ENCODE results near the gene CDK2AP2. TPM values are rescaled to one million over a fixed set of nuclear protein-coding genes. Genes with fewer than 3 reads are reported as not detected.
A peak's percentile ranks its signal among the peaks of the same experiment; 100 is the strongest.
"Not testable (repeated sequence)": the region's sequence is repeated elsewhere in the genome, so short reads cannot be mapped to it uniquely, and the experiment has no call there.

CDK2AP2 gene
- total RNA-seq, 3 donors from 2014 or later: 32.1 to 35.4 (median 32.8) TPM

DNA sequence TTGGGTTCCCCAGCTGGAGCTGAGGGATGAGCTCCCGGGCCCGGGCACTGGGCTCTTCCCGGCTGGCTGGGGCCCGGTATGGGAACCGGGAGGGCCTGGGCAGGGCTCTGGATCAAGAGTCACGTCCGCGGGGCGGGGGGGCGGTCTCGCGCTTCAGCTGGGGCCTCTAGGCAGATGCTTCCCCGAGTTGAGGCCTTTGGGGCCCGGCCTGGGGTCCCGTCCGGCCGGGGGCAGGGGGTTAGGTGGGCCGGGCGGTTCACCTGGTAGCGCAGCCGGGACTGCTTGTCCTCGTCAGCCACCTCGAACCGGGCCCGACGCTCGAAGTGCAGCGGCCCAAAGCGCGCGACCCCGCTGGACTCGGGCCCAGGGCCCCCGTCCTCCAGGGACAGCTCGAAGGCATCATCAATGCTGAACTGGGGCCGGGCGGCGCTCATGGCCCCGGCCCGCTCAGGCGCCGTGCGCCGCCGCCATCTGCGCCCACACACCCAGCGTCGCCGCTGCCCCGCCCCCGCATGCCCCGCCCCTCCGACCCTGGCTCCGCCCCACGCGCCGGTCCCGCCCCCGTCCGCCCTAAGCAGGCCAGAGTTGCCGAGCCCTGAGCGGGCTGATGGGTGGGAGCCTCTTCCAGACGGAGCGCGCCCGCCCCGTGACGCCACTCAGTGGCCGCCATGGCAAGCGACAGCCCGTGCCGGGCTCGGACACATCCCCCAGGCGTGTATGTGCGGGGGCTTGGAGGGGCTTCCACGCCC lies 39.0 kb downstream of the CDK2AP2 start, which contains the start of gene TMEM134:
TSS of gene TMEM134 (minus strand) at position 493 of the 749 bp plus-strand sequence. CDS start at position 434, 59 bp downstream.
- Histone ChIP-seq H3K27me3 (no peaks in the 10 kb centered on the region), H3K4me1 (peaks cover 5 to 8% of the 10 kb centered on the region in 2 donors), H3K36me3 (no peaks in the 10 kb centered on the region), H3K4me3 (peak within 1 kb of the TSS; percentile 76 to 85 (median 80)), H3K27ac (peak within 1 kb of the TSS; percentile 88 to 93), H3K9me3 (no peaks in the 10 kb centered on the region)
- peak; percentile 90 to 94 for DNase-seq (ENCODE audit: low spot score in 2 of 2)
- TF ChIP-seq POLR2A (IDR thresholded peaks at IDR 0.05): peak; percentile 60
- TF ChIP-seq POLR2AphosphoS5 (IDR thresholded peaks at IDR 0.05): peak; percentile 73 to 84 (median 81)
- TF ChIP-seq, protein P1, sequence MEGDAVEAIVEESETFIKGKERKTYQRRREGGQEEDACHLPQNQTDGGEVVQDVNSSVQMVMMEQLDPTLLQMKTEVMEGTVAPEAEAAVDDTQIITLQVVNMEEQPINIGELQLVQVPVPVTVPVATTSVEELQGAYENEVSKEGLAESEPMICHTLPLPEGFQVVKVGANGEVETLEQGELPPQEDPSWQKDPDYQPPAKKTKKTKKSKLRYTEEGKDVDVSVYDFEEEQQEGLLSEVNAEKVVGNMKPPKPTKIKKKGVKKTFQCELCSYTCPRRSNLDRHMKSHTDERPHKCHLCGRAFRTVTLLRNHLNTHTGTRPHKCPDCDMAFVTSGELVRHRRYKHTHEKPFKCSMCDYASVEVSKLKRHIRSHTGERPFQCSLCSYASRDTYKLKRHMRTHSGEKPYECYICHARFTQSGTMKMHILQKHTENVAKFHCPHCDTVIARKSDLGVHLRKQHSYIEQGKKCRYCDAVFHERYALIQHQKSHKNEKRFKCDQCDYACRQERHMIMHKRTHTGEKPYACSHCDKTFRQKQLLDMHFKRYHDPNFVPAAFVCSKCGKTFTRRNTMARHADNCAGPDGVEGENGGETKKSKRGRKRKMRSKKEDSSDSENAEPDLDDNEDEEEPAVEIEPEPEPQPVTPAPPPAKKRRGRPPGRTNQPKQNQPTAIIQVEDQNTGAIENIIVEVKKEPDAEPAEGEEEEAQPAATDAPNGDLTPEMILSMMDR (IDR thresholded peaks at IDR 0.05): peak in 2 of 3 donors; percentile 25 to 47
- intact Hi-C loops (cut with DNase I; ENCODE audit: low total_unique reads): no loop called here

DNA sequence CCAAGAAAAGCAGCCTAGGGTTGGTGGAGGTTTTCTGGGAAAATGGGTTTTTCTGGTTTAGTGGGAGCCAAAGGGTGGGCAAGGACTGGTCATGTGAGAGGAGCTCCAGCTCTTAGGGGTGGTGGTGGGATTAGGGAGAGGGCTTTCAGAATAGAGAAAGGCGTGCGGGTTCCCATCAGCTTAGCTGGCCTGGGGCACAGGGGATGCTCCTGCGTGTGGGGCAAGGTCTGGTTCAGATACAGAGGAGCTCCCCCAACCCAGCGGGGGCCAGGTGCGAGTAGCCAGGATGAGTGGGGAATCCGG lies 39.6 kb downstream of the CDK2AP2 start:
- intact Hi-C loops (cut with DNase I; ENCODE audit: low total_unique reads): no loop called here
- DNase-seq (ENCODE audit: low spot score in 2 of 2): no peak
- Histone ChIP-seq H3K4me3 (peak overlapping the region; percentile 76 to 85 (median 80)), H3K4me1 (peaks cover 5 to 8% of the 10 kb centered on the region in 2 donors), H3K36me3 (no peaks in the 10 kb centered on the region), H3K27me3 (no peaks in the 10 kb centered on the region), H3K9me3 (no peaks in the 10 kb centered on the region), H3K27ac (peak overlapping the region; percentile 88 to 93)
- no peak for TF ChIP-seq POLR2AphosphoS5 (IDR thresholded peaks at IDR 0.05)
- no peak for TF ChIP-seq POLR2A (IDR thresholded peaks at IDR 0.05)
- TF ChIP-seq, protein P1 (IDR thresholded peaks at IDR 0.05): no peak

DNA sequence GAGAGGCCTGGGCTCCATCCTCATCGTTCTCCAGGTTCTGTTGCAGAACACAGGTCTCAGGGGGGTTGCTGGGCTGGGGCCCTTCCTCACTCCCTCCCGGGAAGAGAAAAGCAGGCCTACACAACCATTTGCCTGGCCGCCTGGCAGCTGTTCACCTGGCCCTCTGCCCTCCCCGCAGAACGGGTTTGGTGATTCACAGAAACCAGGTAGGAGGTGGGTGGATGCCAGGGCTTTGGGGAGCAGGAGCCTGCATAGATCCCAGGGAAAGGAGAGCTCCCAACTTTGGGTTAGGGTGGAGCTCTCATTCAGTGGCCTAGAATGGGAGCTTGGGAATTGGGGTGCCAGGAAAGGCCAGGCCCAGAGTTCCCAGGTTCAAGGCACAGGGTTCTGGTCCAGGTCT lies 39.9 kb downstream of the CDK2AP2 start:
- Histone ChIP-seq H3K27ac (peak overlapping the region; percentile 88 to 93), H3K4me3 (peak overlapping the region; percentile 76 to 85 (median 80)), H3K9me3 (no peaks in the 10 kb centered on the region), H3K36me3 (no peaks in the 10 kb centered on the region), H3K4me1 (peaks cover 5 to 8% of the 10 kb centered on the region in 2 donors), H3K27me3 (no peaks in the 10 kb centered on the region)
- TF ChIP-seq POLR2AphosphoS5 (IDR thresholded peaks at IDR 0.05) (peak in 2 of 3 donors; percentile 28 to 76), POLR2A (IDR thresholded peaks at IDR 0.05) (no peak)
- intact Hi-C loops (cut with DNase I; ENCODE audit: low total_unique reads): no loop called here
- DNase-seq (ENCODE audit: low spot score in 2 of 2): peak; percentile 95 to 98

DNA sequence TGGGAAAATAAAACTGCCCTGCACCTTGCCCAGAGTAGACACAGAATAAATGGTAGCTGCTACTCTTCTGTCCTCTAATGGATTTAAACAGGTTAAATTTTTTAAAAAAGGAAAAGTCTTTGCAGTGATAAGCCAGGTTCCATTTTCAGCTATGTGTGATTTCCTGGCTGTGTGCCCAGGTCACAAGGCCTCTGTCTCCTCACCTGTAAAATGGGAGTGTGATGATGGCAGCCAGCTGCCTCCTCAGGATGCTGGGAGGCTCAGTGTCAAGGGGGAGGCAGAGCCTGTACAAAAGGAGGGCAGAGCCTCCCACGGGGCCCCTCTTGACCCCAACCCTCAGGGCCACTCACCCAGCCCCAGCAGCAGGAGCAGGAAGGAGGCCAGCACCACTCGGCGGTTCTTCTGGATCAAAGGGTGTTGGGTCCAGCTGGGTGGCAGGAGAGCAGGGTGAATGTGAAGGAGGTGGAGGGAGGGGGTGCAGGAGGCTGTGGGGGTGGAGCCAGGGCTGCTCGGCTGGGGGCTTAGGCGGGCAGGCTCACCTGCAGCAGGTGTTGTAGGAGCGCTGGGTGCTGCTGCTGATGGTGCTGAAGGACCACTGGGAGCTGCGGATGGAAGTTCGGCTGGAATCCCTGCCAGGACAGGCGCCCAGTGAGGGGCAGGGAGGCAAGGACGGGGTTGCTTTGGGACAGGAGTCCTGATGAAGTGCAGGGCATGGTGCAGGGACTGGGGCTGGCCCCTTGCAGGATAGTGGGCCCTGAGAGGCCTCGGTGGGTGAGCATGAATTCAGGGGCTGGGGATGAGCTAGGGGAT lies 40.8 kb downstream of the CDK2AP2 start:
- no peaks in the 10 kb centered on the region for H3K27me3 ChIP-seq
- peak overlapping the region; percentile 88 to 93 for H3K27ac ChIP-seq
- no peaks in the 10 kb centered on the region for H3K36me3 ChIP-seq
- peak overlapping the region in 2 of 3 donors; percentile 80 to 85 for H3K4me3 ChIP-seq
- TF ChIP-seq, protein P1 (IDR thresholded peaks at IDR 0.05): no peak
- no peak for TF ChIP-seq POLR2A (IDR thresholded peaks at IDR 0.05)
- TF ChIP-seq POLR2AphosphoS5 (IDR thresholded peaks at IDR 0.05): no peak
- H3K9me3 ChIP-seq: no peaks in the 10 kb centered on the region
- H3K4me1 ChIP-seq: peaks cover 5 to 8% of the 10 kb centered on the region in 2 donors
- intact Hi-C loops (cut with DNase I; ENCODE audit: low total_unique reads): no loop called here
- no peak for DNase-seq (ENCODE audit: low spot score in 2 of 2)

DNA sequence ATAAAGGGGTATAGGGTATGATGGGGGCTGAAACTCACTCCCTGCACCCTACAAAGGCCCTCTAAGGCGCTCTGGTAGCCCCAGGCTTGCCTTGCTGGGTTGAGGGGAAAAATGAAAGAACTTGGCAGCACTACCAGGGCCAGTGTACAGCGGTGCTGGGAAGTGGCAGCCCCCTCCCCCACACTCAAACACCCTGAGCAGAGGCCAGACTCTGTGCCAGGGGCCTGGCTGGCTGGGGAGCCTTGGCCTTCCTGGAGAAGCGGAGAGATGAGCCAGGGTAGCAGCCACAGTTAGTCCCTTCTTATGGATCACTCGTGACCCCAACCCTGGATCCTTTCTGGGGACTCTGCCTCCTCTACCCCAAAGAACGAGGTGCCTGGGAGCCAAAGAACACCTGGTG lies 41.6 kb downstream of the CDK2AP2 start:
- intact Hi-C loops (cut with DNase I; ENCODE audit: low total_unique reads): no loop called here
- Histone ChIP-seq H3K4me3 (no peak overlapping the region), H3K36me3 (no peaks in the 10 kb centered on the region), H3K4me1 (peaks cover 5 to 8% of the 10 kb centered on the region in 2 donors), H3K27ac (peak overlapping the region; percentile 88 to 93), H3K27me3 (no peaks in the 10 kb centered on the region), H3K9me3 (no peaks in the 10 kb centered on the region)
- no peak for DNase-seq (ENCODE audit: low spot score in 2 of 2)
- TF ChIP-seq, protein P1 (IDR thresholded peaks at IDR 0.05): no peak

DNA sequence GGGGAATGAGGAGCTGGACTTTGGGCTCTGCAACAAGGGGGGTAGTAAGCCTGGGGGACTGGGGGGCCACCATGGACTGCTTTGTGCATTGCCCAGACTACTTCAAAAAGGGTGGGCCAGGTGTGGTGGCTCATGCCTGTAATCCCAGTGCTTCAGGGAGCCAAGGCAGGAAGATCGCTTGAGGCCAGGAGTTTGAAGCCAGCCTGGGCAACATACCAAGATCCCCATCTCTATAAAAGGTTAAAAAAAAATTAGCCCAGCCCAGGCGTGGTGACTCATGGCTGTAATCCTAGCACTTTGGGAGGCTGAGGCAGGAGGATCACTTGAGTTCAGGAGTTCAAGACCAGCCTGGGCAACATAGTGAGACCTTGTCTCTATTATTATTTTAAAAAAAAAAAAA lies 42.4 kb downstream of the CDK2AP2 start:
- H3K36me3 ChIP-seq; intact Hi-C loops (cut with DNase I; ENCODE audit: low total_unique reads); H3K27me3 ChIP-seq; DNase-seq (ENCODE audit: low spot score in 2 of 2); H3K4me1 ChIP-seq; H3K9me3 ChIP-seq: not testable (repeated sequence)
- Histone ChIP-seq H3K4me3 (peak overlapping the region in 1 of 3 donors; percentile 74), H3K27ac (peak overlapping the region; percentile 95 to 98)

Data from breast epithelium (tissue), 4 donors.